Activated naive CD4-positive, alpha-beta T cell treated with anti-CD3 and anti-CD28 coated beads for 36 hours (primary cell): ENCODE data around the gene OTUD5. TPM values are rescaled to one million over a fixed set of nuclear protein-coding genes. Genes with fewer than 3 reads are reported as not detected.
"Not testable (repeated sequence)": the region's sequence is repeated elsewhere in the genome, so short reads cannot be mapped to it uniquely, and the experiment has no call there.

ENCODE experiments used
- CTCF ChIA-PET: fragments of 350-600 bp; sonication (Branson Sonifier 250); formaldehyde crosslinking; loops from one replicate; lab custom pipeline; 2021; ENCODE audit warnings: antibody characterized with exemption; lab: Charles Lee
- DNase-seq: peaks from one replicate; pipeline ENCODE4 v3.0.0-alpha.2; 2020
- H3K27ac Mint-ChIP-seq: one replicate; pipeline ENCODE4 v1.8.0; 2021; ENCODE audit warnings: mild to moderate bottlenecking, mixed read lengths
- H3K27me3 Mint-ChIP-seq: one replicate; pipeline ENCODE4 v1.8.0; 2021; ENCODE audit warnings: low read depth, mixed read lengths
- H3K36me3 Mint-ChIP-seq: one replicate; pipeline ENCODE4 v1.8.0; 2021; ENCODE audit warnings: low read depth, mixed read lengths
- H3K4me1 Mint-ChIP-seq: one replicate; pipeline ENCODE4 v1.8.0; 2021; ENCODE audit warnings: low read depth, mixed read lengths
- H3K4me3 Mint-ChIP-seq: one replicate; pipeline ENCODE4 v1.8.0; 2021; ENCODE audit warnings: mild to moderate bottlenecking, moderate library complexity, mixed read lengths
- H3K9me3 Mint-ChIP-seq: one replicate; pipeline ENCODE4 v1.8.0; 2021; ENCODE audit warnings: mixed read lengths
- intact Hi-C: fragments of 100-400 bp; cut with micrococcal nuclease; formaldehyde crosslinking; loops from one replicate; pipeline ENCODE4 v1.15.1; 2023
- total RNA-seq, 2 experiments: library from RNA; stranded (reverse); gene quantifications; one replicate each; pipeline ENCODE4 v1.2.3, GENCODE V29; 2021

The OTUD5 gene
- total RNA-seq, 2 experiments from 2014 or later = 69.1 to 70.5 TPM

DNA sequence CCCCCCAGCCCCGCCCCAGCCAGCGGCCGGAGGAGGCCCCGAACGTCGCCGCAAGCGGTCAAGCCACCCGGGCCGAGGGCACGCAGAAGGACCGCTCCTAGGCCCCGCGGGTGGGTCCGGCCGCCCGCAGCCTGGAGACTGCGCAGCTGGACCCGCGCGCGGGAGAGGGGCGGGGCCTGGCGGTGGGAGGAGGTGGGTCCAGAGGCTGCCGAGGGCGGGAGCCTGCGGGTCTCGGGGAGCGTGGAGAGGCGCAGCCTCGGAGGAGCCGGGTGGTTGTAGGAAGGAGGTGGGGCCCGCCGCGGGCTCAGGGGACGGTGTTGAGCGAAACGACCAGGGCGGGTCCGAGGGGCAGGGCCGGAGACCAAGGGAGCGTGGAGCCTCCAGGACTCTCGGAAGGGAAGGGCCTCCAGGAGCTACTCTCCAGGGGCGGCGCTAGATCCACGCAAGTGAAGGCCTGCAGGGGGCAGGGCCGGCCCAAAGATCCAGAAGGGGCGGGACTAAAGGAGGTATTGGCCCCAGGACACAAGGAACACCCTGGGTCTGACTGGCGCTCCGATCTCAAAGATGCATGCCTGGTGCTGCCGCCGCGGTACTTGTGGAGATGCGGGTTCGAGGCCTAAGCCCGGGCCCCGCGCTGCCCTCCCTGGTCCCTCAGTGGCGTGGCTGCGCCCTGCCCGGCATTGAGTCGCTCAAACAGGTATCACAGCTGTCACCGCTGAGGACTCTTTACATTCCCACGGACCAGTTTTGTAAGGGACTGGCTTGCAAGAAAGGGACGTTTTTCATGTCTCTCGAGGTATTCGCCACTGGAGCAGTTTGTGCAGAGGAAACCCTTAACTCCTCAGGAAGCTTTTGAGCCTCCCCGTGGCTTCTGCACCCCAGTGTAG is 65.8 kb downstream of the OTUD5 start:
- H3K4me3 Mint-ChIP-seq = peak overlapping the region; percentile 80
- peak; percentile 85 for DNase-seq
- CTCF ChIA-PET = interaction anchor here (0.6 to 3.0 kb wide), 7 partner anchors 21 to 244 kb away, joined by 3 to 15 read pairs (median 5); partner anchors contain the start of gene TFE3
- H3K27me3 Mint-ChIP-seq = no peaks in the 10 kb centered on the region
- peaks cover 25% of the 10 kb centered on the region for H3K4me1 Mint-ChIP-seq
- peaks cover 3% of the 10 kb centered on the region for H3K36me3 Mint-ChIP-seq
- peak overlapping the region; percentile 76 for H3K27ac Mint-ChIP-seq
- intact Hi-C loops = loop anchor here (1.0 to 5.0 kb wide), 6 partner anchors 21 to 259 kb away; partner anchors contain the start of gene HDAC6
- H3K9me3 Mint-ChIP-seq = no peaks in the 10 kb centered on the region

DNA sequence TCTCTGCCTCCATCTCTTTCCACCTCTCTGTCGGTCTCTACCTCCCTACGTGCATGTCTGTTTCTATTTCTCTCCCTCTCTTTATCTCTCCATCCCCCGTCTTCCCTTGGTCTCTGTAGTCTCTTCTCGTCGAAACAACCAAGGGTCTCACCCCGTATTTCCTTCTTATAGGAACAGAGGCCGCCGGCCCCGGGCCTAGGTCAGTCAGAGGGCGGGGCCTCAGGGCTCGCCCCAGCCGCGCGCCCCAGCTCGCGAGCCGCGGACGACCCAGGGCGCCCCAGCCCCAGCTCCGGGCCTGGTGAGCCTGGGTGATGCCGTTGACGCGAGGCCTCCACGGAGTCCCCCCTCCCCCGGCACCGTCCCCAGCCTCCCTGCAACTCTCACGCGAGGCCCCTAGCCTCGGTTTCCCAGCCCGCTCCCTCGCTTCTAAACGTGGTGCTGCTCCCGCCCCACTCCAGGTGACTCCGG is 66.4 kb downstream of the OTUD5 start:
- Mint-ChIP-seq H3K27ac (peak overlapping the region; percentile 55), H3K4me3 (peak overlapping the region; percentile 80), H3K9me3 (no peaks in the 10 kb centered on the region), H3K4me1 (peaks cover 21% of the 10 kb centered on the region), H3K27me3 (no peaks in the 10 kb centered on the region), H3K36me3 (peaks cover 3% of the 10 kb centered on the region)
- intact Hi-C loops = loop anchor here (1.0 to 5.0 kb wide), 6 partner anchors 21 to 259 kb away; partner anchors contain the start of gene HDAC6
- CTCF ChIA-PET = interaction anchor here (0.6 to 3.0 kb wide), 5 partner anchors 21 to 153 kb away, joined by 3 to 15 read pairs (median 5); partner anchors contain the start of gene TFE3
- DNase-seq = no peak

DNA sequence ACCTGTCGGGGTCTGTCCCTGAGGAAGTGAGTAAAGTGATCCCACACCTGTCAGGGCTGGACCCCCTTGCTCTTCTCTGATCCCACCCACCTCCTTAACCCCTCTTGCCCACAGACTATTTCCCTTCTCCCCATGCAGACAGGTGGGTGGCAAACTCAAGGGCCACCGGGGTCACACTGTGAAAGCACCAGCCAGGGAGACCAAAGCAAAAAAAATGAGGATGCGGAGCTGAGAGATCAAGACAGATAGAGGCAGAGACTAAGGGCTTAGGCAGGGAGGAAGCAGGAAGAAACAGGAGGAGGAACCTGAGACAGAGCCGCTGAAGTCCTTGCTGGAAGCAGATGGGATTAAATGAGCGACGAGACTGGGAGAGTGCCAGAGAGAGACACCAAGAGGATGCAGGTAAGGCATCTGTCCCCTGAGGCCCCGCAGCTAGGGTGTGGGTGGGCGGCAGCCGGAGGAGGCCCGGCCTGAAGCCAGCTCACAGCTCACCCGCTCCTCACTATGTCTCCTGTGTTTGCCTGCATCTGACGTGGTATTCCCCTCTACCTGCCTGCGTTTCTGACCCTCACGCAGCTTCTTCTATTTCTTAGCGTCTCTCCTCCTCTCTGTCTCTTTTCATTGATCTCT is 67.0 kb downstream of the OTUD5 start:
- Mint-ChIP-seq H3K4me3 (peak overlapping the region; percentile 80), H3K27me3 (no peaks in the 10 kb centered on the region), H3K27ac (peak overlapping the region; percentile 55), H3K4me1 (peaks cover 20% of the 10 kb centered on the region), H3K36me3 (peaks cover 2% of the 10 kb centered on the region), H3K9me3 (no peaks in the 10 kb centered on the region)
- CTCF ChIA-PET = interaction anchor here (1.3 to 1.9 kb wide), 2 partner anchors 22 to 52 kb away, joined by 3 to 6 read pairs; no protein-coding TSS in a partner anchor
- DNase-seq = no peak
- intact Hi-C loops = loop anchor here (2.0 to 5.0 kb wide), 2 partner anchors 88 to 258 kb away; partner anchors contain the start of gene HDAC6

DNA sequence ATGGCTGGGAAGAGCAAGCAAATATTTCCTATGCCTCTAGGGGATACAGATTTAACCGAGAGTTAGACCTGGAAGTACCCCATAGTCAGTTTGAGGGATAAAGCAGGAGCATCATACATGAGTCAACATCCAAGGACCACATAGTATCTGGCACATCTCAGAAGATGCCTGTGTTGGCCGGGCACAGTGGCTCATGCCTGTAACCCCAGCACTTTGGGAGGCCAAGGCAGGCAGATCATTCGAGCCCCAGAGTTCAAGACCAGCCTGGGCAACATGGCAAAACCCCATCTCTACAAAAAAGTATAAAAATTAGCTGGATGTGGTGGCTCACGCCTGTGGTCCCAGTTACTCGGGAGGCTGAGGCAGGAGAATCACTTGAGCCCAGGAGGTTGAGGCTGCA is 70.8 kb downstream of the OTUD5 start:
- intact Hi-C loops, H3K27me3 Mint-ChIP-seq, DNase-seq, H3K27ac Mint-ChIP-seq, H3K4me1 Mint-ChIP-seq, H3K9me3 Mint-ChIP-seq, H3K36me3 Mint-ChIP-seq, H3K4me3 Mint-ChIP-seq: not testable (repeated sequence)
- CTCF ChIA-PET = interaction anchor here (0.7 kb wide), 1 partner anchor 384 kb away, joined by 3 read pairs; no protein-coding TSS in a partner anchor

DNA sequence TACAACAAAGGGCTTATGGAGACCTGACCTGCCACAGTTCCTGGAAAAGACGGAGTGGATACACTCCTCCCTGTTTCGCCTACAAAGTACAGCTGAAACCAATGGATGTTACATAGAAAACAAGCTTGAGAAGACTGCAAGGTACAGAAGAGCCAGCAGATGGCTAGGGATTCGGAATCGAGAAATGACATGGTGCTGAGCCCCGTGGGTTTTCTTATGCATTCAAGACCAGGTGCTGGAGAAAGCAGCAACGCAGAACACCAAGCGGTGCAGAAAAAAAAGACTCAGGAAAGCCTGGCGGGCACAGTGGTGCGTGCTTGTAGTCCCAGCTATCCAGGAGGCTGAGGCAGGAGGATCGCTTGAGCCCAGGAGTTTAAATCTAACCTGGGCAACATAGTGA is 73.7 kb downstream of the OTUD5 start:
- DNase-seq = no peak
- Mint-ChIP-seq H3K27me3 (no peaks in the 10 kb centered on the region), H3K4me1 (no peaks in the 10 kb centered on the region), H3K9me3 (no peaks in the 10 kb centered on the region), H3K4me3 (no peak overlapping the region), H3K27ac (no peak overlapping the region), H3K36me3 (no peaks in the 10 kb centered on the region)
- CTCF ChIA-PET = no interaction called here
- intact Hi-C loops = no loop called here

DNA sequence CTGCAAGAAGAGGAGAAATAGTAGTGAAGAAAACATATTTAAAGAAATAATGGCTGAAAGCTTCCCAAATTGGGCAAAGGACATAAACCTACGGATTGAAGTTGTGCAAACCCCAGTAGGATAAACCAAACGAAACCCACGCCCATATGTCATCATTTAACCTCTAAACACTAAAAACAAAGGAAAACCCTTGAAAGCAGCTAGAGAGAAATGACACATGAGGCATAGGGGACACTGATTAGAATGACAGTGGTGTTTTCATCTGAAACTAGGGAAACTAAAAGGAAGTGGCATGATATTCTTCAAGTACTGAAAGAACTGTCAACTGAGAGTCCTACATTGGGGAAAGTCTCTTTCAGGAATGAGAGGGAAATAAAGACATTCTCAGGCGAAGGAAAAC is 80.5 kb downstream of the OTUD5 start:
- H3K4me1 Mint-ChIP-seq, H3K27me3 Mint-ChIP-seq, intact Hi-C loops, H3K9me3 Mint-ChIP-seq, DNase-seq, H3K36me3 Mint-ChIP-seq, H3K4me3 Mint-ChIP-seq, H3K27ac Mint-ChIP-seq: not testable (repeated sequence)
- CTCF ChIA-PET = interaction anchor here (0.6 kb wide), 1 partner anchor 22 kb away, joined by 3 read pairs; no protein-coding TSS in a partner anchor

Other genes starting within 250 kb of the OTUD5 start
- gene GLOD5, start 195.9 kb downstream of the OTUD5 start, total RNA-seq = not detected
- gene GATA1, start 171.0 kb downstream of the OTUD5 start, total RNA-seq = not detected
- gene HDAC6, start 155.5 kb downstream of the OTUD5 start, total RNA-seq = 10 to 100 TPM; 91.1 to 99.4 TPM
- not detected for gene ERAS, start 131.1 kb downstream of the OTUD5 start, total RNA-seq
- 1 to 10 TPM; 1.7 to 1.9 TPM for gene PCSK1N, start 122.0 kb downstream of the OTUD5 start, total RNA-seq
- gene TIMM17B, start 59.8 kb downstream of the OTUD5 start, total RNA-seq = 10 to 100 TPM; 88.0 to 94.9 TPM
- 10 to 100 TPM; 86.8 to 94.5 TPM for gene PQBP1, start 59.7 kb downstream of the OTUD5 start, total RNA-seq
- gene SLC35A2, start 46.0 kb downstream of the OTUD5 start, total RNA-seq = 10 to 100 TPM; 23.9 to 26.7 TPM
- gene PIM2, start 38.6 kb downstream of the OTUD5 start, total RNA-seq = 100 to 1,000 TPM; 634 to 648 TPM
- 1 to 10 TPM; 2.1 to 2.7 TPM for gene KCND1, start 14.2 kb upstream of the OTUD5 start, total RNA-seq
- 10 to 100 TPM; 64.8 to 73.1 TPM for gene GRIPAP1, start 44.7 kb upstream of the OTUD5 start, total RNA-seq
- gene TFE3, start 85.8 kb upstream of the OTUD5 start, total RNA-seq = 10 to 100 TPM; 34.7 to 35.5 TPM
- gene CCDC120, start 101.4 kb upstream of the OTUD5 start, total RNA-seq = 1 to 10 TPM; 2.1 to 2.2 TPM
- 10 to 100 TPM; 14.5 to 14.8 TPM for gene PRAF2, start 116.4 kb upstream of the OTUD5 start, total RNA-seq
- 10 to 100 TPM; 17.9 to 22.5 TPM for gene WDR45, start 122.3 kb upstream of the OTUD5 start, total RNA-seq
- gene GPKOW, start 166.1 kb upstream of the OTUD5 start, total RNA-seq = 10 to 100 TPM; 18.6 to 19.9 TPM
- gene MAGIX, start 205.2 kb upstream of the OTUD5 start, total RNA-seq = under 1 TPM; 0.25 to 0.26 TPM
- gene PLP2, start 214.3 kb upstream of the OTUD5 start, total RNA-seq = 100 to 1,000 TPM; 143 to 145 TPM
- gene PRICKLE3, start 228.8 kb upstream of the OTUD5 start, total RNA-seq = 1 to 10 TPM; 9.2 to 9.3 TPM
- gene SYP, start 242.6 kb upstream of the OTUD5 start, total RNA-seq = 1 to 10 TPM; 2.5 to 2.6 TPM